GM21367 (cell line): ENCODE measurements around the gene PDE11A.

Experiments used
- ATAC-seq: cut with Tn5 transposase; IDR thresholded peaks from one replicate; pipeline ENCODE4 v1.9.1; 2021; ENCODE audit not compliant: unreplicated experiment

PDE11A gene

GRCh38 chr2:177705511-177706173 is 366.9 kb downstream of the PDE11A start:
- no peak for ATAC-seq

GRCh38 chr2:177703159-177703558 is 369.4 kb downstream of the PDE11A start:
- no peak for ATAC-seq

DNA sequence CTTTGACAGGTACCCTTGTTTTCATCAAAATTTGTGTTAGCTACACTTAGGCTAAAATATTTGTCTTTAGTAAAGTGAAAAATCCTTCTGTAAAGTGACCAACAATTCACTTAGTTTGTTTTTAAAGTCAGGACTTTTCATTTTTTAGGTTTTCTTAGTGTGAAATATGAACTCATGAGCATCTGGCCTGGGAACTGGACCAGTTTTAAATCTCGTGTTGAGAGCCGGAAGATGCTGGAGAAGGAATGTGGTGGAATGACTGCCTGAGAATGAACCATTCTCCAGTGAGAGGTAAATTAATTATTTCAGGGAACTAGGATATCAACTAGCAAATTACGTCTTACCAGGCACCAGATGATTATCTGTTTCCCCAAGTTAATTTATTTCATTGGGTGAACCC is 374.3 kb downstream of the PDE11A start:
- ATAC-seq: no peak

DNA sequence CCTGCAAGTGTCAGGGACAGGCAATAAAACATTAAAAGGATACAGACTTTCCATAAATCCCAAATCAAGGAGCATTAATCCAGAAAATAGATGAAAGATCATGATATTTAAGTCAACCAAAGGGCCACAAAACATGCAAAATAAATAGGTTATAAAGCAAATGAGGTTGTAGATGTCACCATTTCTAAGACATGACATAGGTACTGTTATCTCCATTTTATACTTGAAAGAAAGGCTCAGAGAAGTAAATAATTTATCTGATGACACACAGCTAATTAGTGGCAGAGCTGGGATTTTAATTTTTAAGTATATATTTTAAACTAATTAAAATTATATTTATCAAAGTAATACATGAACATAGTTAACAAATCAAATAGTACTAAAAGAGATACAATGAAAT is 378.2 kb downstream of the PDE11A start:
- no peak for ATAC-seq

DNA sequence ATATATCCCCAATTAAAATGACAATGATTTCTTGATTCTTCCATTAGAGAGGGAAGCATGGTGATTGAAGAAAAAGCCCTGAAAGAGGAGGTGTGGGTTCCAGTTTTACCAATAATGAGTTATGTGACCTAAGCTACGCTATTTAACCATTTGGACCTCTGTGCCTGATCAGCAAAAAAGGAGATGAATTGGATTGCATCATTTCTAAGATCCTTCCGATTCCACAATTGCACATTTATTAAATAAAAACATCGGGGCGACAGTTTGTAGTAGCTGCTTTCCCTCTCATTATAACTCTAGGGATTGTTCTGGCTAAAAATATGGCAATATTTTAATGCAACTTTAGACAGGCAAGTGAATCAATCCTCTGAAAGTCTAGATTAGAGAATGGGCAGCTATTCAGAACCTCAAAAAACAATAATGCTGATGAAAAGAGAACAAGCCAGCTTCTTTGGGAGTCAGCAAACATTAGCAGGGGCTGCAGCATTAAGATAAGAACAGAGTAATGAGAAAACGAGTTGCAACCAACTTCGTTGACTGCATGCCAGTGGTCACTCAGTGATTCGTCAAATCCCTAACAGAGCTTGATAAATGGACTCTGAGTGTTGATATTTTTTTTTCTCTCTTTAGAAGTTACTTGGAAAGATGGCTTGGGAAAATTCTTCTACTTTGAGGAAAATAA is 378.8 kb downstream of the PDE11A start:
- ATAC-seq: no peak

DNA sequence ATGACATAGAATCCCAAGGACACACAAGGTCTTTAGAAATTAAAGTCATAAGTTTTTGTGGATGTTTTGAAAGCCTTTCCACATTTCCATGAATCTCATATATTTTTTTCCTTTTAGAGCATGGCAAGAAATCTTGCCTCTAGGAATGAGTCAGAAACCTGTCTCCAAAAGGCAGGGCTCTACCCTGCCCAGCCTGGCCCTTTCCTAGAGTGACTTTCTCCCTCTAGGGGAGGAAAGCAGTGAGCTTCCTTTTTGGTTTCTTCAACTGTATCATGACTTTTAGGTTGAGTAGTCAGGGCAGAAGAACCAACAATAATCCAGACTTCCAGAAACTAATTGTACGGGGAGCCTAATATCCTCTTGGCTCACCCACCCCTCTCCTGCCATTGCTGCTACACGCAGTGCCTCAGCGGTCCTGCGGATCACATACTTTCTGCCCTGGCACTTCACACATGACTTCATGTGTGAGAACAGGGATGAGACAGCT is 379.8 kb downstream of the PDE11A start:
- no peak for ATAC-seq

DNA sequence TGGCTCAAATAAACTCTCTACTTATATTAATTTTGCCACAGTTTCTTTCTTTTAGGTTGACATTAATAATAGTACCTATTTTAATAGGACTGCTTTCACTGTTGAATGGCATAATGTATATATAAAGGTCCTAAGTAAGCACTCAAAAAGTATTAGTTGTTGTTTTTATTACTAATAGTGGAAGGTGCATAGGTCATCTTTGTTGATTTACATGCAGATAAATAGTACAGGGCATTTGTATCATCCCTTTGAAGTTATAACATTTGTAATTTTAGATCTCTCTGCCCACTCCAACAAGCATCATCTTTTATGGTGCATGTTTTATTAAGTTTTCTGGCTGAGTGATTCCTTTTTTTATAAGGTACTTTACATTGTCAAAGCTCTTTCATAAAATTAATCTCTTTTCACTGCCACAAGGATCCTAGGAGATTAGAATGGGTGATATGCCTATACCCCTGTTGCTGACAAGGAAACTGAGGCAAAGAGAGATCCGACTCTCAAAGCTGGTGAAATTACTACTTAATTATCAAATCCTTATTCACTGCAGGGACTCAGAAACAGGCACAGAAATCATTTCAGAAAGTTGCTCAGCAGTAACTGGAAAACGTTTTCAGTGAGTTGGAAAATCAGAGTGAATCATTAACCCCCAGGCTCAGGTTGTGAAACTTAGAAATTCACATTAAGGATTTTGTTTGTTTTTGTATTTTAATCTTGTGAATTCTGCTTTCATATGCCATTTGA is 380.4 kb downstream of the PDE11A start:
- no peak for ATAC-seq

DNA sequence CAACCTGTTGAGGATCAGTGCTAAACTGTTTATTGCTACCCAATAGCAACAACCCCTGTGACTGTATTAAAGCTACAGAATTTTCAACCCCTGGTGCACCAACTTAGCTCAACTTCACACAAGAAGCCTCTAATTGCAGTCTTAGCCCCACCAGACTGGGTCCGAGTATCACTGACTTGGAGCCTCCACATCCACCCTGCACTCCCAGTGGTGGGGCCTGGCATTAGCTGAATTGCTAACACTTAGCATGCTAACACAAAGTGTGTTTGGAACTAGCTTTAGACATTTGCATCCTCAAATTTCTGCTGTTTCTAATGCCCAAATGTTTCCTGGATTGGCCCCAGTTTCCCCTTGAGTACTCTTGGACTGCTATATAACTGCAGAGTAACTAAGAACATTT is 381.4 kb downstream of the PDE11A start:
- no peak for ATAC-seq

GRCh38 chr2:177689623-177690022 is 383.0 kb downstream of the PDE11A start:
- no peak for ATAC-seq

- ATAC-seq: no peak
Observed at GRCh38 chr2:177688844-177689243, 383.7 kb downstream of the PDE11A start.

- no peak for ATAC-seq
Observed at GRCh38 chr2:177683661-177684069, 388.9 kb downstream of the PDE11A start.

DNA sequence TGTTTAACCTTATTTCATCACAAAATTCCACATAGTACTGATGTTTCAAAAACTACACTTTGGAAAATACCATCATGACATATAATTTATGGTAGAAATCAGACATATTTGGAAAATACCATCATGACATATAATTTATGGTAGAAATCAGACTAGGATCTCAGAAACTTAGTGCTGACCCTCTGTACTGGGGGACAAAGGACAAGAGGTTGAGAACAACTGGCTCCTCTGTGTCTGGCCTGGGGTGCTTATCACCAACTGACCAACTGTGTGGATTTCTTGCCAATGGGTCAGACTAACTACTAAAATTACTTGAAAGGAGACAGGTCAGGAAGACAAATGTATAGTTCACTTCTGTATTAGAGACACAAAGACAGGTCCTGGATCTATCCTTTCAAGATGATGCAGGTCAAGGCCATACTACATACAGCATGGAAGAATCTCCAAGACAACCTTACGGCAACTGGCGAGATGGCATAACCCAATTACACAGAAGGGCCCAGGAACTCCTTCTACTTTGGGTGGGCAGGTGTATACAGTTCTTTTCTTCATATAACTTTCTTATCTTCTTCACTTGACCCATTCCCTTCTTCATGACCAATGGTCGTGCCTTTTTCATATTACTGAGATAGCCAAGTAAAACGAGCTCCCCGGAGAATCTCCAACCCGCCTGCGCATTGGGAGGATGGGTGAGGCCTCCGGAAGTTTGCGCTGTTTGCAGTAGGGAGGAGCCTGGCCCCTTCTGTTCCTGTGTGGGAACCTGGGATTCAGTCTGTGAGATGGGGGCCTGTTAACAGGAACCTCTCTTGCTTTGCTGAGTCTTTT is 389.5 kb downstream of the PDE11A start:
- ATAC-seq: no peak

DNA sequence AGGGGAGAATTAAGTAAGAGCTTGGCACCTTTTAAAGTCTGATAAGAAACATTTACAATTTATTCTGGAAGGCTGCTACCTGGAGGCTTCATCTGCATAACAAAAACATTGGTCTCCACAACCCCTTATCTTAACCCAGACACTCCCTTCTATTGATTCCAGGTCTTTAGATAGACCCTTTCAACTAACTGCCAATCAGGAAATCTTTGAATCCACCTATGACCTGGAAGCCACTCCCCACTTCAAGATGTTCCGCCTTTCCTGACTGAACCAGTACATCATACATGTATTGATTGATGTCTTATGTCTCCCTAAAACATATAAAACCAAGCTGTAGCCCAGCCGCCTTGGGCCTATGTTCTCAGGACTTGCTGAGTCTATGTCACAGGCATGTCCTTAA is 390.6 kb downstream of the PDE11A start:
- ATAC-seq: no peak

DNA sequence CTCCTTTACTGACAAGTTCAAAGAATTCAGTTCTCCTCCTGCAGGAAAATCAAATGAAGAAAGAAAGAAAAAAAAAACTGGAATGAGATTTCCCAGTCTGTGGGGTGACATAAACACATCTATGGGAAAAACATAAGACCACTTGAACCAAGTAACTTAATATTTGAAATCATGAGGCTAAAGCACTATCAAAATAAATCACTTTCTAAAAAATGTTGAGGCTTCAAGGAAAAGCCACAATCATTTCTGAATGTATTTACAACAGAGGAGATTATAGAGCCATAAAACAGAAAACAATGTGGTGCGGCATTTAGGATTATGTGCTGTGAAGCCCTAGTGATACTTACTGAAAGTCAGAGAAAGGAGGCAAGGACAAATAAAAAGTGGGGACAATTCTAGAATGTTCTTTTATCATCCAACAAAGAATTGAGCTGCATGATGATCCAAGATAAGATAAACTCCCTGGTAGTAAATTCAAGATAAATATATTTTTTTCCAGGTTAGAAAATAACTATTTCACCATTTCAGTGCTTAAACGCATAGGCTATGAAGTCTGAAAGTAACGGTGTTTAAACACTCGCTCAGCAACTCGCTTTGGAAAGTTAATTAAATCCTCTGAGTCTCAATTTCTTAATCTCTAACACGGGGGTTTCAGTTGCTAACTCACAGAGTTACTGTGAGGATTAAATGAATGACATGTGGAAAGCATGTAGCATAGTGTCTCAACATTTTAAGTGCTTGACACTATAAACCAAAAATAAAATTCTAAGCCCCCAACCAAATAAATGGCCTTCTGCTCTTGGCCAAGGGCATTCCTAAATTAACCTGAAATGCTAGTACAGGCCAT is 391.5 kb downstream of the PDE11A start:
- no peak for ATAC-seq

DNA sequence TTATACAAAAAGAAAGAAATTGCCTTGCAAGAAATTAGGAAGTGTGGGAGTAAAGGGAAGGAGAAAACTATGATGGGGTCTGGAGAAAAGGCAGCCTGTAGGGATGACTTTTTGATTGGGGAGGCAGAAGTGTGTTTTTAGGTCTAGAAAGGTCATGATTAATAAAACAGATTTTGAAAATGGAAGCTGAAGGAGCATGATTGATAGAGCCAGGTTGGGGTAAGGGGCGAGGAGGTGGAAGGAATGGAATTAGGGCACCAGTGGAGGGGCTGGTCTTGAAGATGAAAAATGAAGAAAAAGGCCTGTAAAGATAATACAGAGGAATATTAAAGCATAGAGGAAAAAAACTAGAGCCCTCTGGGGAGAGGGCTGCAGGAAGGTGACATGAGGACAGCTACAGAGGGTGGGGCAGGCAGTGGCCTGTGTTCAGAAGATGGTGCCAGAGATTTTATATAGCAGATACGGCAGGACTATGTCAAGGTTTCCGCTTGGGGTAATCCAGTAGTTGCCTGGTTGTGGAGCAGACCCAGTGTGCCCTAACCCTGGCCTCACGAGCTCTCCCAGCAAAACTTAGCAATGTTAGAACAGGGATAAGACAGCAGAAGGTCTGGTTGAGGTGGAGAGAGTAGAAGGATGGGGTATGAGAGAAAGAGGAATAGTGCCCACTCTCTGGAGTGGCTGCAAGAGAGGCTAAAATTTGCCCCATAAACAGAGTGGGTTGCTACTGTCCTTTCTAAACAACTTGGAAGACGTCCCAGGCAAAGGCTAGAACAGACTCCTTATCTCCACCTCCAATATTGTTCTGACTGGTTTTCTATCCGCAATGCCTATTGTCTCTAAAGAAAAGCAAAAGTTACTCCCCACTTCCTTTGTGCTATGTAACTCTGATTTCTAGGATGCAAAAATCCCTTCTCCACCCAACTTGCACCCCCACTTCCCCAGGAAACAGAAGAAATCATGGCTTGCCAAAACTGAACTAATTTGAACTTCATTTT is 392.7 kb downstream of the PDE11A start:
- ATAC-seq: no peak

DNA sequence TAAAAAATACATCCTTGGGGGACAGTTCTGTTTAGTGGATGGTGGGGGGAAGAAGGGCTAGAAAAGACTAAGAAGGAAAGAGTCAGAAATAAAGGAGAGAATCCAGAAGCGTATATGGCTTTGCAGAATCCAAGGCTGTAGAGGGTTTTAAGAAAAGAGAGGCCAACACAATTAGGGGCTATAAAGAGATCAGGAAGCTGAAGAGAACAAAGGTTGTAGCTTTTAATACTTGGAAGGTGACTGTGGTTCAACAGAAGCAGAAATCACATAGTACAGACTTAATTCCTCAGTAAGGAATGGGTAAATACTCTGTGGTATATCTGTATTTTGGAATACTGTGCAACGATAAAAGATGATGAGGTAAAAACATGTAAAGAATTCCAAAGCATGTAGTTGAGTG is 393.6 kb downstream of the PDE11A start:
- ATAC-seq: no peak

DNA sequence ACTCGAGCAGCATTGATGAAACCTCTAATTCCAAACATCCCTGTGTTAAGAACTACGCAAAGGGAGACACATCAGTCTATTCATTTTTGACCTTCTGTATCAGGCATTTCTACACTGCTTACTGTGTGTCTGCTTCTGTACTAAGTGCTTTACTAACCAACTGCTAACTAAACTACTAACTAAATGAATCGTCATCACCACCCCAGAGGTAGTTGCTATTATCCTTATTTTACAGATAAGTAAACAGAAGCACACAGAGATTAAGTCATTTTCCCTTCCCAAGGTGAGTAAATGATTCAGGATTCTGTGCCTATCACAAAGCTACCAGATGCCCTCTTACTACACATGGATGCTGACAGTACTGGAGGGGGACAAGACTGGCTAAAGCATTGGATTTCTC is 395.9 kb downstream of the PDE11A start:
- ATAC-seq: no peak

- no peak for ATAC-seq
Observed at GRCh38 chr2:177675825-177676224, 396.8 kb downstream of the PDE11A start.

GRCh38 chr2:177675350-177675821 is 397.2 kb downstream of the PDE11A start:
- no peak for ATAC-seq
